Activated CD4-positive, alpha-beta T cell treated with anti-CD3 and anti-CD28 coated beads, Interleukin-2, Interleukin-6, amounts not matched to agents 100 ng/mL and 50 ng/mL, durations not matched to agents 16 hours and 8 hours (primary cell): ENCODE measurements around the gene KCNAB2.

Source experiments
- DNase-seq: peaks from one replicate; pipeline ENCODE4 v3.0.0-alpha.2; 2020

KCNAB2 gene

DNA sequence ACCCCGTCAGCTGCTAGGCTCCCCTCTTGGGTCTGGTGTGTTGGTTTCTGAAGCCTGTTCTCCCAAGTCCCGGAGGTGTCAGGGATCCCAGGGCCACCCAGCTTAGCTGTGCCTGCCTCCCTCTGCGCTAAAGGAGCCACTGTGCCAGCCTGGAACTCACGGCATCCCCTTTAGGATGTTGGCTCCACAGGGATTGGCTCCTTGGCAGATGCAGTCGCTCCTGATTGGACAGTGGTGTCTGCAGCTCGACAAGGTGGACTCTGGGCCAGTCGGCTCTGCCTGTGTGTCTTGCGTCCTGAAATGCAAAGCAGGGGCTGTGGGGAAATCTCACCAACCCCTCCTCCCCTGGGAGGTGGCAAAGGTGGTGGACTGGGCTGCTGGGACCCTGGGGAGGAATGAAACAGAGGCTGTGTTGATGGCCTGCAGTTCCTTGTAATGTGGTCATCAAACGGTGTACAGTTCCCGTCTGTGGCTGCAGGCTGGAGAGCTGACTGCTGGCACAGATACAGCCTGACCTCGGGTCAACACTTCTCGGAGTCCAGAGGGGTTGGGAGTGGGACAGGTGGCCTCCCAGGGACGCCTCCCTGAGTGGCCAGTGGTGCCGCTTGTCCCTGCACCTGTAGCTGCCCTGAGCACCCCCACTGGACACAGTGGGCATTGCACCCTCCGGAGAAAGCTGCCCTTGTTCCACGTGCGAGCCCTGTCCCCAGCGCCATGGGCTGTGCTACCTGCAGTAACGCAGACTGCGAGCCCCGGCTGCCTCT lies 11.5 kb upstream of the KCNAB2 start:
- DNase-seq = peak; percentile 44

DNA sequence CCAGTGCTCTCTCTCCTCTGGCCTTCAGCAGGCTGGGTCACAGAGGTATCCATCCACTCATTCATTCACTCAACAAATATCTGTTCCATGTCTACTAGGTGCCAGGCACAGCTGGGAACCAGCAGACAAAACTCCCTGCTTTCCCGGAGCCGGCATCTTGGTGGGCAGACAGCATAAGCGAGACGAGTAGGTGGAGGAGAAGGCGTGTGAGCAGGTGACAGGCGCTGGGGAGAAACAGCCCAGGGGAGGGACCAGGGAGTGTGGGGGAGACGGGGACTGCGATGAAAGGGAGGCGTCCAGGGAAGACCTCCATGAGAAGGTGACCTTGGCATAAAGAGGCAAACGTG lies 11.0 kb upstream of the KCNAB2 start:
- no peak for DNase-seq

GRCh38 chr1:6035303-6035702 lies 10.4 kb upstream of the KCNAB2 start:
- DNase-seq = no peak

DNA sequence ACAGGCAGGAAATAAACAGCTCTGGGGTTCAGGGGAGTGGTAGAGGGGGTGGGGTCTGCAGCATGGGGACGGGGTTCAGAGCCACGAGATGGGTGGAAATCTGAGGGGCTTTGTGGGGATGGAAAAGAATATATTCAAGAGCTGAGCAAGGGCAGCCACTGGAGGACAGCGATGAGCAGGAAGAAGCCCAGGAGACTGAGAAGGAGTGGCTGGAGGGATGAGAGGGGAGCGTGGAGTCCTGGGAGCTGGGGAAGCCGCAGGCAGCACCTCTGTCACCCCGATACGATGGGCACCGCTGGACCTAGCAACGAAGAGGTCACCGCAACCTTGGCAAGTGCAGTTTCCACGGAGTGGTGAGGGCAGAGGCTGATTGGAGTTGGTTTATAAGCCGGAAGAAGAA lies 10.0 kb upstream of the KCNAB2 start:
- DNase-seq = no peak

DNA sequence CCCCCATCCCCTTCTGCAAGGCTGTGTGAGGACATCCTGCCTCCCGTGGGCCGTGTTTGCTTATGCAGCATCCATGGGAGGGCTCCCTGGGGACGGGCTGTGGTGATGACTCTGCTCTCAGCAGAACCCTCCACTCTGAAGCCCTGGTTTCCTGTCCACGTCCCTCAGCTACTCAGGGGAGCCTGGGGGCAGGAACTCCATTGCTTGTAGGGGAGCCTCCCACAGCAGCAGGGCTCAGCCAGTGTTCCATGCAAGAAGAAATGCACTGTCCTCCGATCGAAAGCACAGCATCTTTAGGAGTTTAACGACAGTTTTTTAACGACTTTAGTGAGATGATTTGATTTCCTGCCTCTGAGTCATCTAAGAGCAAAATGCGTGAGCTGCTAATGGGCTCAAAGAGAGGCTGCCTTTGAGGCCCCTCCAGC lies 8.3 kb upstream of the KCNAB2 start:
- DNase-seq = peak; percentile 67

- DNase-seq = no peak
These were observed 7.1 kb upstream of the KCNAB2 start for GRCh38 chr1:6038603-6039002.

DNA sequence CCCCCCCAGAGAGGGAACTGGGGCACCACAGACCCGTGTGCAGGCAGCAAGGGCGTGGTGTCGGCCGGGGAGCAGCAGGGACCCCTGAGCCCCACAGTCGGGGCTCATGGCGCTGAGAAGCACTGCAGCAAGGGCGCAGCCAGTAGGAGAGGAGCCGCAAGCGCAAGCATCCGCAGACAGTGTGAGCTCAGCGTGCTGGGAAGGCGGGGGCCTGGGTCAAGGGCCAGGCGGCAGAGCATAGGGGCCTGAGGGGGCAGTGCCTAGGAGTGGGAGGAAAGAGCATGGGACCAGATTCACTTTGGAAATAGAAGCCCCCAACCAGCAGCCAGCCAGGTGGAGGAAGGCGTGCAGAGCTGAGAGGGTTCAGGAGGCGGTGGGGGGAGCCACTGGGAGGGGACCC lies 6.7 kb upstream of the KCNAB2 start:
- DNase-seq = no peak

- no peak for DNase-seq
These were observed 5.2 kb upstream of the KCNAB2 start for GRCh38 chr1:6040444-6040843.

DNA sequence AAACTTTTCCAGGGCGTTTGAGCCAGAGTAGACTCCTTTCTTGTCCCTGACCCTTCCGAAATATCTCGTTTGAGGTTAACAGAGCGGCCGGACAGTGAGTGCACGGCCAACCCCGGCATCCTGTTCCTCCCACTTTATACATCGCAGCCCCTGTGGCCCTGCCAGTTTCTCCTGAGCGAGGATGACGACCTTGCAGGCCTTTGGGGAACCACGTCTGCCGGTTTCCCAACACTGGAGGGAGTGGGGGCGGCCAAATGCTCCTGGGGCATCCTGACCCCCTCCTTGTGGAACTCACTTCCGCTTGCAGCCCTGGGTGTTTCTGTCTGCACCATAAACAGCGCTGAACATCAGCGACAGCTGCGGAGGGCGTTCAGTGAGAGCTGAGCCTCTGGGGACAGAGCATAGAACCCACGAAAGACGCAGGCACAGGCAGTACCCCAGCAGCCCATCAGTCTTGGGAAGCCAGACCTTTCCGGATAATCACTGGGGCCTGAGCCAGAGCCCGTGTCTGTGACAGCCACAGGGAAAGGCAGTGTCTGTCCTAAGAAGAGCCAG lies 4.8 kb upstream of the KCNAB2 start:
- no peak for DNase-seq

DNA sequence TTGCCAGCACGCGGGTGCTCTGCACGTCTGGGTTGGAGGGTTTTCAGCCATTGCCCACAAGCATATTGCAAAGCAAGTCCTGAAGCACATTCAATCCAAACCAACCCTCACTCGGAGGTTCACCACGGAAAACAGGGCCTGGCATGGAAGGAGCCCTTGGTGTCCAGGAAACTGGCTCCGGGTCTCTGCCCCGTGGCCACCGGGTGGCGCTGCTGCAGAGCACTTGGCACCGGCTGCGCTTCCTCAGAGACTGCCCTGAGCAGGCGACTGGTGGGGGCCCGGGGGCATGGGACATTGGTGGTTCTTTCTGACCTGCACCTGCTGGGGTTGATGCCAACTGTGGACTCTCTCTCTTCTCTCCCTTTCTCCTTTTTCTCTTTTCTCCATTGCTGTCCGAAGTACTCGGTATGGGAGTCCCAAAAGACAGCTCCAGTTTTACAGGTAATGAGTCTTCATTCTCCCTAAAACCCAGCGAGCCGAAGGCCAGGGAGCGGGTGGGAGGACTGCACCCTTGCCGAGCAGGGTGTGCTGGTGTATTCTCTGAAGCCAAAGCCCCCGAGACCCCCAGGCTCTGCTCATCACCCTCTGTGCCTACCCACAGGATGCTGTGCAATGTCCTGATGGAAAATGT lies 4.1 kb upstream of the KCNAB2 start:
- no peak for DNase-seq

GRCh38 chr1:6043561-6043960 lies 2.1 kb upstream of the KCNAB2 start:
- no peak for DNase-seq

- DNase-seq = no peak
These were observed 1.1 kb upstream of the KCNAB2 start for GRCh38 chr1:6044481-6045109.

- DNase-seq = no peak
These were observed 582 bp upstream of the KCNAB2 start for GRCh38 chr1:6045110-6045502.

DNA sequence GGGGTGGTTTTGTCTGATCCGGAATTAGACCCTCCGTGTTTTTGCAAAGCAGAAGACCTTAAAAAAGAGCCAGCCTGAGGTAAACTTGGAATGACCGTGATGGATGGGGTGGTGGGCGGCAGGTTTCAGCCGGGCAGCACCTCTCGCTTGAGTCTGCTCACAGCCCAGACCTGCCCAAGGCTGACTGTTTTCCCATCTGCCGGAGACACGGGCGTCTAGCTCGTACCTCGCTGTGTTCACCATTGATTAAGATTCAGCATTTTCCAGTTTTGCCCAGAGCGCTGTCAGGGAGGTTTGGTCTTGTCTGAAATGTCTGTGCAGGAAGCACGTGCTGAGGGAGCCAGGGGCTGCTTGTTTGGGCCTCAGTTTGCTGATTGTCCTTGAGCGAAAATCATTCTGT lies 591 bp downstream of the KCNAB2 start:
- no peak for DNase-seq

- DNase-seq = no peak
These were observed 2.6 kb downstream of the KCNAB2 start for GRCh38 chr1:6048179-6048867.

GRCh38 chr1:6049419-6049818 lies 3.7 kb downstream of the KCNAB2 start:
- no peak for DNase-seq

DNA sequence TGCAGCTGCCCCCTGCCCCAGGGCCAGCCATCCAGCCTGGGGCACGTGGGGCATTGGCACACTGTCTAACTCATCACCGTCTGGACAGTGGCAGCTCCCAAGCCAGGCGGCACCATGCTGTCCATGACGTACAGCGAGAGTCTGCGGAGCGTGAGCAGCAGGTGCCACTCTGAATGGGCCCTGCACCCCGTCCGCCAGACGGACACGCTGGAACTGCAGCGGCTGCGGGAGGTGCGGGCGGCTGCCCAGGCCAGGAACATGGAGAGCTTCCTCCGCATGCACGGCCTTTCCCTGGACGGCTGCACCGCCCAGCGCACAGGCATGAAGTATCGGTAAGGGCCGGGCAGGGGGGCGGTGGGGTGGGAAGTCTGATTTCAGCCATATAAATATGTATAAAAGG lies 5.7 kb downstream of the KCNAB2 start:
- no peak for DNase-seq

DNA sequence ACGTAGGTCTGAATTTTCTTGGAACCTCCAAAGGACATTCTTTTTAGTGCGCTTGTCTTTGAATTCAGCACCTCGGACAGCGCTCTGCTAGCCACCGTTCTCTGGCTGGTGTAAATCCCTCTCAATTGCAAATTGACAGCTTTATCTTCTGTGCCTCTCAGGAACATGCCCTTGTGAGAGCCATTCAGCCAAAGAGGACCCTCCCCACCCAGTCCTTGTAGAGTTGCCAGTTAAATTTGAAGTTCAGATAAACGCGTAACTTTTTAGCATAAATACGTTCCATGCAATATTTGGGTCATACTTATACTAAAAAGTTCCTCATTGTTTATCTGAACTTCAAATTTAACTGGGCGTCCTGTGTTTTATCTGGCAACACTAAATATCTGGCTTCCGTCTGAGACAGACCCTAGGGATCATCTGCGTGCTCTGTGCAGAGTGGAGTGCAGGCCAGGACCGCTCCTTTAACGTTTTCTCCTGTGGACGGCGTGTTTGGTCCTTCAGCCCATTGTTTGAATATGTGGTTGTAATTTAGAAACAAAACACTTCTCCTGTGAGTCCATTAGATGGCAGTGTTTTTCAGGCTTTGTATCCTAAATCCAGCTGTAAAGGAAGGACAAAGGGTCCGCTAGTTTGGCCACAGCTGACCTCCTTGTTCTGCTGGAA lies 7.0 kb downstream of the KCNAB2 start:
- DNase-seq = peak; percentile 28

DNA sequence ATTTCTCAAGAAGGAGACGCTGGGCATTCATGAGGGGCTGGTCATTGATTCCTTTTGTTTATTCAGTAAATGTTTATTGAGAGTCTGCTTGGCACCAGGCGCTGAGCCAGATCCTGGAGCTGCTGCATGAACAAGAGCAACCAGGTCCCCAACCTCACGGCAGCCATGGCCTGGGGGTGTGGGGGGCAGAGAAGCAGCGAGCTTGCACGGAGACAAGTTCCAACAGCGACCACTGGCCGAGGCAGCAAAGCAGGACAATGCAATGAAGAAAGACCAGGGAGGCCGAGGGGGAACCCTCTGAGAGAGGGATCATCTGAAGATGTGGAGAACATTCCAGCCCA lies 7.5 kb downstream of the KCNAB2 start:
- DNase-seq = no peak

DNA sequence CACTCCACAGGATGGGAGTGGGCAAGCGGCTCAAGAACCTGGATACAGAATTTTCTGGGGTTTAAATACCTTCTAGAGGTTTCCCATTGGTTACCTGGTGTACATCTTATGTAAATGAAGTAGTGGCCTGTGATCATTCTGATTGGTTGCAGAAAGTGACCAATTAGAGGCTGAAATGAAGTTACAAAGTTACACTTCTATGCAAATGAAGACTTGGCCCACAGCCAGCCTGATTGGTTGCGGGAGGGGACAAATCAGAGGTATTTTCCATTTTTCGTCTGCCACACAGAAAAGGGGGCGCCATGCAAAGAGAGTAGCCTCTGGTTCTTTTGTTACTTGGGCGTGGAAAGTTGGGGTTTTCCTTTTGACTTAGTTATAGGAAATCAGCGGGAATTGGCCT lies 8.9 kb downstream of the KCNAB2 start:
- DNase-seq = no peak

DNA sequence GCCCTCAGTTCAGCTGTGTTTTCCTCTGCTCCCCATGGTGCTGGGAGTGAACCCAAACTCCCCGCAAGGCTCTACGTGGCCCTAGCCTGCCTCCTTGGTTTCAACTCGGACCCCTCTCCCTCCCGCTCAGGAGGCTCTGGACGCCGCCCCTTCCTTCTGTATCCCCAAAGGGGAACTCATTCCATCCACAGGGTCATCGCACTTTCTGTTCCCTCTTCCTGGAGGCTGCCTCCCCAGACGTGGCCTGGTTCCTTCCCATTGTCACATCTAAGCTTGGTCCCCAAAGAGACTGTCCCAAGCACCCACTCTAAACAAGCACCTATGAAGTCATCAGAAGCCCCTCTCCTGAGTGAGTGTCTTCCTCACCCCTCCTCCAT lies 10.9 kb downstream of the KCNAB2 start:
- DNase-seq = no peak

DNA sequence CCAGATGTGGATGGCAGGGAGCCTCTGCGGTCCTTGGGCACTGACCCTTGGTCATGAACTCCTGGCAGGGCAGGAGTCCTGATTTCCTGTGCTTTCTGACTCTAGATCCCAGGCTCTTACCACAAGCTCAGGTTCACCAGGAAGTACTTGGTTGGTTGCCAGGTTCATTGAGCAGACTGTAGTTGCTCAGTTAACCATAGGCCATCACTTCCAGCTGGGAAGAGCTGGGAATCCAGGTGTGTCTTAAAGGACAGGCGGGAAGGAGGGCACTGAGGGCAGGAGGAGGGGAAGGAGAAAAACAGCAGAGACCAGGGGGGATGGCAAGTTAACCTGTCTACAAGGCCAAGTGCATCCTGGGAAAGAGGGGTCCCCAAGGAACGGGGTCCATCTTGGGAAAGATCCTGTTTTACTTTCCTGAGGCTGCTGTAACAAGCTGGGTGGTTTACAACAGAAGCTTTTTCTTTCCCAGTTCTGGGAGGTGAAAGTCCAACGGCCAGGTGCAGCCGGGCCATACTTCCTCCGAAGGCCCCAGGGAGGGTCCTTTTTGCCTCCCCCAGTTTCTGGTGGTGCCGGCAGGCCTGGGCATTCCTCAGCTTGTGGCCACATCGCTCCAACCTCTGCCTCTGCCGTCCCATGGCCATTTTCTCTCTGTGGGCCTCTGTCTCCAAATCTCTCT lies 11.6 kb downstream of the KCNAB2 start:
- DNase-seq = no peak

DNA sequence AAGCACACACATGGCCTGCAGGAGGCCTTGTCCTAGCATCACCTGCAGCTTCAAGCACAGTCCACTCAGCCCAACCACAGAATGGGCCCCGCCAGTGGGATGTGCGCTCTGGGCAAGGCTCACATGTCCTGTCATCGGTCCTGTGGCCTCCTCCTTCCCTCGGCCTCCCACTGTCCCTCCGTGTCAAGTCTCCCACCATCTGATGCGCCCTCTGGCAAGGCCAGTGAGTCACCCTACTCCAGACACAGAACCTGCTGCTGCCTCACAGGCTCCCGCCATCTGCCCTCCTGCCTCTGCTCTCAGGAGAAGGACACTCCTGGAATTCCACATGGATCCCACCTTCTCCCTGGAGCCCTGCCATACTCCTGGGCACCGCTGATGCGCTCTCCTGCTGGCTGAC lies 14.2 kb downstream of the KCNAB2 start:
- no peak for DNase-seq
